ENCODE results near the gene MGMT. TPM values are rescaled to one million over a fixed set of nuclear protein-coding genes. Genes with fewer than 3 reads are reported as not detected.

Gene MGMT
- polyA plus RNA-seq, 1 donor: 18.0 TPM

GRCh38 chr10:129491123-129491734 lies 24.2 kb downstream of the MGMT start:
- Histone ChIP-seq H3K36me3 (ENCODE audit: control insufficient read depth, insufficient read depth, low read length) (peaks cover 2% of the 10 kb centered on the region), H3K9me3 (ENCODE audit: control insufficient read depth, low read depth, low read length) (peaks cover 20% of the 10 kb centered on the region), H3K4me3 (ENCODE audit: low read length) (no peak overlapping the region), H3K27ac (ENCODE audit: low read length) (no peak overlapping the region), H3K27me3 (ENCODE audit: control insufficient read depth, insufficient read depth, low read length) (no peaks in the 10 kb centered on the region), H3K4me1 (ENCODE audit: control insufficient read depth, insufficient read depth, low read length) (no peaks in the 10 kb centered on the region)
- no peak for DNase-seq
- 100% methylated on average over 4 of the region's 5 CpGs for WGBS (ENCODE audit: insufficient coverage, low lambda C conversion rate)

- Histone ChIP-seq H3K9me3 (ENCODE audit: control insufficient read depth, low read depth, low read length) (peaks cover 31% of the 10 kb centered on the region), H3K36me3 (ENCODE audit: control insufficient read depth, insufficient read depth, low read length) (peaks cover 13% of the 10 kb centered on the region), H3K4me3 (ENCODE audit: low read length) (no peak overlapping the region), H3K27ac (ENCODE audit: low read length) (no peak overlapping the region), H3K4me1 (ENCODE audit: control insufficient read depth, insufficient read depth, low read length) (no peaks in the 10 kb centered on the region), H3K27me3 (ENCODE audit: control insufficient read depth, insufficient read depth, low read length) (no peaks in the 10 kb centered on the region)
- no CpG with 5 or more reads among the region's 3 CpGs for WGBS (ENCODE audit: insufficient coverage, low lambda C conversion rate)
- DNase-seq: no peak
These were observed 27.1 kb downstream of the MGMT start for GRCh38 chr10:129494176-129494575.

- peaks cover 13% of the 10 kb centered on the region for H3K36me3 ChIP-seq (ENCODE audit: control insufficient read depth, insufficient read depth, low read length)
- H3K27me3 ChIP-seq (ENCODE audit: control insufficient read depth, insufficient read depth, low read length): no peaks in the 10 kb centered on the region
- H3K27ac ChIP-seq (ENCODE audit: low read length): no peak overlapping the region
- no peaks in the 10 kb centered on the region for H3K4me1 ChIP-seq (ENCODE audit: control insufficient read depth, insufficient read depth, low read length)
- no peak overlapping the region for H3K4me3 ChIP-seq (ENCODE audit: low read length)
- WGBS (ENCODE audit: insufficient coverage, low lambda C conversion rate): 71% methylated on average over 3 of the region's 5 CpGs
- peaks cover 31% of the 10 kb centered on the region for H3K9me3 ChIP-seq (ENCODE audit: control insufficient read depth, low read depth, low read length)
- no peak for DNase-seq
These were observed 27.7 kb downstream of the MGMT start for GRCh38 chr10:129494740-129495139.

- no peaks in the 10 kb centered on the region for H3K27me3 ChIP-seq (ENCODE audit: control insufficient read depth, insufficient read depth, low read length)
- no peak overlapping the region for H3K4me3 ChIP-seq (ENCODE audit: low read length)
- WGBS (ENCODE audit: insufficient coverage, low lambda C conversion rate): 83% methylated on average over 1 of the region's 6 CpGs
- H3K36me3 ChIP-seq (ENCODE audit: control insufficient read depth, insufficient read depth, low read length): peaks cover 13% of the 10 kb centered on the region
- peaks cover 34% of the 10 kb centered on the region for H3K9me3 ChIP-seq (ENCODE audit: control insufficient read depth, low read depth, low read length)
- H3K4me1 ChIP-seq (ENCODE audit: control insufficient read depth, insufficient read depth, low read length): no peaks in the 10 kb centered on the region
- no peak overlapping the region for H3K27ac ChIP-seq (ENCODE audit: low read length)
- no peak for DNase-seq
These were observed 28.2 kb downstream of the MGMT start for GRCh38 chr10:129495256-129495655.

- WGBS (ENCODE audit: insufficient coverage, low lambda C conversion rate): 92% methylated on average over 2 of the region's 8 CpGs
- peaks cover 13% of the 10 kb centered on the region for H3K36me3 ChIP-seq (ENCODE audit: control insufficient read depth, insufficient read depth, low read length)
- H3K9me3 ChIP-seq (ENCODE audit: control insufficient read depth, low read depth, low read length): peaks cover 34% of the 10 kb centered on the region
- no peaks in the 10 kb centered on the region for H3K27me3 ChIP-seq (ENCODE audit: control insufficient read depth, insufficient read depth, low read length)
- DNase-seq: no peak
- H3K4me1 ChIP-seq (ENCODE audit: control insufficient read depth, insufficient read depth, low read length): no peaks in the 10 kb centered on the region
- no peak overlapping the region for H3K4me3 ChIP-seq (ENCODE audit: low read length)
- H3K27ac ChIP-seq (ENCODE audit: low read length): no peak overlapping the region
These were observed 28.7 kb downstream of the MGMT start for GRCh38 chr10:129495698-129496097.

GRCh38 chr10:129497013-129497412 lies 30.0 kb downstream of the MGMT start:
- H3K27me3 ChIP-seq (ENCODE audit: control insufficient read depth, insufficient read depth, low read length): no peaks in the 10 kb centered on the region
- DNase-seq: no peak
- no peak overlapping the region for H3K4me3 ChIP-seq (ENCODE audit: low read length)
- peaks cover 24% of the 10 kb centered on the region for H3K9me3 ChIP-seq (ENCODE audit: control insufficient read depth, low read depth, low read length)
- no peak overlapping the region for H3K27ac ChIP-seq (ENCODE audit: low read length)
- no peaks in the 10 kb centered on the region for H3K4me1 ChIP-seq (ENCODE audit: control insufficient read depth, insufficient read depth, low read length)
- WGBS (ENCODE audit: insufficient coverage, low lambda C conversion rate): no CpG with 5 or more reads among the region's 8 CpGs
- H3K36me3 ChIP-seq (ENCODE audit: control insufficient read depth, insufficient read depth, low read length): peaks cover 13% of the 10 kb centered on the region

- no peak for DNase-seq
- no peak overlapping the region for H3K27ac ChIP-seq (ENCODE audit: low read length)
- H3K4me3 ChIP-seq (ENCODE audit: low read length): no peak overlapping the region
- no CpG with 5 or more reads among the region's 2 CpGs for WGBS (ENCODE audit: insufficient coverage, low lambda C conversion rate)
- H3K4me1 ChIP-seq (ENCODE audit: control insufficient read depth, insufficient read depth, low read length): no peaks in the 10 kb centered on the region
- H3K27me3 ChIP-seq (ENCODE audit: control insufficient read depth, insufficient read depth, low read length): no peaks in the 10 kb centered on the region
- H3K9me3 ChIP-seq (ENCODE audit: control insufficient read depth, low read depth, low read length): peaks cover 18% of the 10 kb centered on the region
- H3K36me3 ChIP-seq (ENCODE audit: control insufficient read depth, insufficient read depth, low read length): peaks cover 13% of the 10 kb centered on the region
These were observed 31.6 kb downstream of the MGMT start for GRCh38 chr10:129498680-129499079.

- DNase-seq: peak in 1 of 2 donors; percentile 23
- H3K27ac ChIP-seq (ENCODE audit: low read length): no peak overlapping the region
- H3K36me3 ChIP-seq (ENCODE audit: control insufficient read depth, insufficient read depth, low read length): peaks cover 11% of the 10 kb centered on the region
- H3K4me1 ChIP-seq (ENCODE audit: control insufficient read depth, insufficient read depth, low read length): no peaks in the 10 kb centered on the region
- H3K27me3 ChIP-seq (ENCODE audit: control insufficient read depth, insufficient read depth, low read length): no peaks in the 10 kb centered on the region
- H3K4me3 ChIP-seq (ENCODE audit: low read length): no peak overlapping the region
- H3K9me3 ChIP-seq (ENCODE audit: control insufficient read depth, low read depth, low read length): peaks cover 16% of the 10 kb centered on the region
- 100% methylated on average over 2 of the region's 9 CpGs for WGBS (ENCODE audit: insufficient coverage, low lambda C conversion rate)
These were observed 33.7 kb downstream of the MGMT start for GRCh38 chr10:129500617-129501339.

GRCh38 chr10:129501652-129502436 lies 34.8 kb downstream of the MGMT start:
- Histone ChIP-seq H3K4me1 (ENCODE audit: control insufficient read depth, insufficient read depth, low read length) (no peaks in the 10 kb centered on the region), H3K9me3 (ENCODE audit: control insufficient read depth, low read depth, low read length) (peaks cover 15% of the 10 kb centered on the region), H3K27me3 (ENCODE audit: control insufficient read depth, insufficient read depth, low read length) (no peaks in the 10 kb centered on the region), H3K36me3 (ENCODE audit: control insufficient read depth, insufficient read depth, low read length) (peaks cover 11% of the 10 kb centered on the region), H3K4me3 (ENCODE audit: low read length) (no peak overlapping the region), H3K27ac (ENCODE audit: low read length) (no peak overlapping the region)
- DNase-seq: no peak
- 100% methylated on average over 2 of the region's 18 CpGs for whole genome bisulfite sequencing (ENCODE audit: insufficient coverage, low lambda C conversion rate)

GRCh38 chr10:129502448-129502847 lies 35.4 kb downstream of the MGMT start:
- Histone ChIP-seq H3K27me3 (ENCODE audit: control insufficient read depth, insufficient read depth, low read length) (no peaks in the 10 kb centered on the region), H3K9me3 (ENCODE audit: control insufficient read depth, low read depth, low read length) (peaks cover 14% of the 10 kb centered on the region)
- DNase-seq: no peak

More at GRCh38 chr10:129502448-129502847, 35.4 kb downstream of the MGMT start:
- peaks cover 7% of the 10 kb centered on the region for H3K36me3 ChIP-seq (ENCODE audit: control insufficient read depth, insufficient read depth, low read length)
- no peak overlapping the region for H3K4me3 ChIP-seq (ENCODE audit: low read length)
- WGBS (ENCODE audit: insufficient coverage, low lambda C conversion rate): 75% methylated on average over 2 of the region's 5 CpGs
- no peaks in the 10 kb centered on the region for H3K4me1 ChIP-seq (ENCODE audit: control insufficient read depth, insufficient read depth, low read length)
- no peak overlapping the region for H3K27ac ChIP-seq (ENCODE audit: low read length)
